Activated CD4-positive, alpha-beta T cell treated with anti-CD3 and anti-CD28 coated beads for 24 hours (primary cell): ENCODE measurements around the gene TRA2B.

ENCODE experiments used
- DNase-seq, 2 donors: peaks; one replicate each; pipeline ENCODE4 v3.0.0-alpha.2; 2020; ENCODE audit warnings: low read depth in 2 of 2

TRA2B gene

DNA sequence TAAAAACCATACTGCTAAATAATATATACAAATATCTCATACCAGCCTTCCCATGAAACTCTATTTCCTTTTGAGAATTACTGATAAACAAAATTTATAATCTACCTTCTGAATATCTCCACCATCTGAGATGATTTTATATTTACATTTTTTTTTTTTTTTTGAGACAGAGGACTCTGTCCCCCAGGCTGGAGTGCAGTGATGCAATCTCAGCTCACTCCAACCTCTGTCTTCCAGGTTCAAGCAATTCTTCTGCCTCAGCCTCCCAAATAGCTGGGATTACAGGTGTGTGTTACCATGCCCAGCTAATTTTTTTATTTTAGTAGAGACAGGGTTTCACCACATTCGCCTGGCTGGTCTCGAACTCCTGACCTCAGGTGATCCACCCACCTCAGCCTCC lies 70.2 kb downstream of the TRA2B start:
- DNase-seq = no peak

DNA sequence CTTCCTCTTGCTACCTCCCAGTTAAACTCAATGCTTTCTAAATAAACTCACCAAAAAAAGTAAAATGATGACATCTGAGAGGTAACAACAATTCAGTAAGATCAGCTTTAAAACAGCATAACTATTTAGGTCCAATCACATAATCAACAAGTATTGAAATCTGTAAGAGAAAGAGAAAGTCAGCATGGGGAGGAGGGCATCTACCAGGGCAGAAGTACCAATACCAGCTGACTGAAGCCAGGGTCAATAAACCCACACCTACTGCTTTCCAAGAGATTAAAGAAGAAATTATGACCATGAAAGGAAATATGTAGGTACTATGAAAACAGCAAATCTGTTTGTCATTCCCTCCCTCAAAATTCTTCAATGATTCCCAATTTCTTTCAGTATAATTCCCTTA lies 70.8 kb downstream of the TRA2B start:
- DNase-seq = no peak

DNA sequence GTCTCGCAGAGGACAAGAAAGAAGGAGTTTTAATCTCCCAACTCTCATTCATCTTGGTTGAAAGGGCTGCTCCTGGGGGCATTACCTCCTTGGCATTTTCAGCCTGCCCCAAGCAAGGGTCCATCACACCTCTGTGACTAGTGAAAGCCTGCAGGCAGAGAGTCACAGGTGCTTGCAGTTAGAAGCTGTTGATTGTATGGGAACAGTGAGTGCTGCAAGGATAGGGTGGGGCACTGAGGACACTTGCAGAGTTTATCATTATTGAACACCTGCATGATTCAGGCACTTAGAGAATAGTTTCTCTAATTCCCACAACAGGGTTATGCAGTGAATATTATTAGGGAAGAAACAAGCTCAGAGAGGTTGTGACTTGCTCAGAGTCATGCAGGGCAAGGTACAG lies 71.3 kb downstream of the TRA2B start:
- no peak for DNase-seq
